CD4-positive, alpha-beta T cell treated with Interleukin-1 beta for 1 hour (primary cell): Measurements from ENCODE around the gene WDR72.
"Not testable (repeated sequence)": the region's sequence is repeated elsewhere in the genome, so short reads cannot be mapped to it uniquely, and the experiment has no call there.

Source experiments
- DNase-seq, 2 donors: peaks; one replicate each; pipeline ENCODE4 v3.0.0-alpha.2; 2020 to 2022

Gene WDR72

DNA sequence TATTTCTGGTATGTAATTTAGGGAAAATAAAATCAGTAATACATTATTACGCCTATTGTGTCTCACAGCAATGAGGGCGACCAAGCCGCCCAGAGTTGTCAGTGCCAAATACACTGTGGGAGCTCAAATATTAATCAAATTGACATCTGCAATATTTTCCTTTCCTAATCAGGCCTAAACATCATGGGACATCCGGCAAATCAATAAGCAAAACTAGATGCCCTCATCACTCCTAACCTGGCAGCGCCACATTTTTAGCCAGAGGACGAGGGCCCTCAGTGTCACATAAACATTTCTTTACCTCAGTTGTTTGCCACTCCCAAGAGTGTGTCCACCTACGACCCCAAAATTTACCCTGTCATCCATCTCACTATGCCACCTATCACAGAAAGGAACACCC, 64.1 kb downstream of the WDR72 start:
- no peak for DNase-seq

GRCh38 chr15:53694476-53694874, 65.0 kb downstream of the WDR72 start:
- DNase-seq: no peak

DNA sequence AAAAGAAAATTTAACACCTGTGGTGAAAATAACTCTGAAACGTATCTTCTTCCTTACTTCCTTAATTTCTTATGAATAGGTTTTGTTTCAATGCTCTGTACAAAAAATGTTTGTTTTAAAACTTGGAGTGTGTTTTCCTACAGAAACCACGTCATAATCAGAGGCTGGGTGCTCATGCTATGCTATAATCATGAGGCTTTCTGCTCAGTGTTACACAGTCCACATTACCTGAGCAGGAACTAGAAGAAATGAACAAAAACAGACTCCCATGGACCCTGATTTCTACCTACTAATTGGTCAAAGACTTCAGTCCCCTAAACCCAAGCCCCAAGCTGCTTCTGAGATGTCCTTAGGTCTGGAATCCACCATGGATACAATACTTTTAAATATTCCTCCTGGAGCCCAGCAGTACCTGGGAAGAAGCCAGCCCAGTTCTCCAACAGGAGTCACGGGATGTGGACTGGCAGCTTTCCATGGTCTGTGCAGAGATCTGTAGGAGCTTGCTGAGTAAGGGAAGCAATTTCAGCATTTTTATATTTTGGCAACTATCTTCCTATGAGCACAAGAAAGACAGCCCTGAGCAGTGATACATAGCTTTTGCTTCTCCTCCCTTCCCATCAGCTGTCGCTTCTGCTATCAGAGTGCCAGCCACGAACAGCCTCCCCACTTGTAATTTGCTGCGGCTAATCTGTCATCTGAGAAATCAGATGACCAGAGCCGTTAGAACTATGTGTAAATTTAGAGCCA, 65.6 kb downstream of the WDR72 start:
- no peak for DNase-seq

DNA sequence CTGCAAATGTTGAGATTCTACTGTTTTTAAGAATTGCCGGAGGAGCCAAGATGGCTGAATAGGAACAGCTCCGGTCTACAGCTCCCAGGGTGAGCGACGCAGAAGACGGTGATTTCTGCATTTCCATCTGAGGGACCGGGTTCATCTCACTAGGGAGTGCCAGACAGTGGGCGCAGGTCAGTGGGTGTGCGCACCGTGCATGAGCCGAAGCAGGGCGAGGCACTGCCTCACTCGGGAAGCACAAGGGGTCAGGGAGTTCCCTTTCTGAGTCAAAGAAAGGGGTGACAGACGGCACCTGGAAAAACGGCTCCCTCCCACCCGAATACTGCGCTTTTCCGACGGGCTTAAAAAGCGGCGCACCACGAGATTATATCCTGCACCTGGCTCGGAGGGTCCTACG, 75.3 kb downstream of the WDR72 start:
- DNase-seq: not testable (repeated sequence)

DNA sequence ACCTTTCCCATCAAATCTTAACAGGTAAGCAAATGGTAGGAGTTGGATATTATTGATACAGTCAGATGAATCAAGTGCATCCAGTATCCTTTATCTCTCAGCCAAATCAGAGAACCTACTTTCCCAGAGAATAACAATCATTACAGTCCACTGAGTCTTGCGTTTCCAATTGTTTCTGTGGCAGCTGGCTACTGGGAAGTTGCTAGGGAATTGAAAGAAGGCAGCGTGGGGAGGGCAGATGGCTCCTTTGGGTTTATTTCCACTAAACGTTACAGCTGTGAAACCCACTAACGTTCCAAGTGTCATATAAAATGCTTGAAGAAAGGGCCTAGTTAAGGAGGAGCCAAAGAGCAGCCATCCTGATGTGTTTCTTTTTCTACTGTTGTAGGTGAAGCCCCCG, 78.4 kb downstream of the WDR72 start:
- DNase-seq: no peak

- no peak for DNase-seq
Measured at GRCh38 chr15:53675832-53676231, 83.6 kb downstream of the WDR72 start.

DNA sequence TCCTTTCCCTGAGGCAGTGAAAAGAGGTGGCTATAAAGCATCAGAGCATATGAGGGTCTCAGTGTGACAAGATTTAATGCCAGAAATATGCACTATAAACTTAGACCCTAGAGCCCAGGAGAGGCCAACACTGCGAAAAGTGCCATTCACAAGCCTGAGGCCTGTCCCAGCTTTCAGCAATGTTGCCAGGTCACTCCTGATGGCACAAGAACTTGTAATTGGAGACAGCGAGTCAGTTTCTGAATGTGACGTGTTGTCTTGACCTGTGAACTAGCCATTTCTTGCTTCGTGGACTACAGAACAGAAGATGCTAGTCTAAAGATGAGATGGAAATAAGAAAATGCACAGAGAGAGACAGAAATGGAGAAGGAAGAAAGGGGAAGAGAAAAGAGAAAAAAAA, 87.9 kb downstream of the WDR72 start:
- no peak for DNase-seq

DNA sequence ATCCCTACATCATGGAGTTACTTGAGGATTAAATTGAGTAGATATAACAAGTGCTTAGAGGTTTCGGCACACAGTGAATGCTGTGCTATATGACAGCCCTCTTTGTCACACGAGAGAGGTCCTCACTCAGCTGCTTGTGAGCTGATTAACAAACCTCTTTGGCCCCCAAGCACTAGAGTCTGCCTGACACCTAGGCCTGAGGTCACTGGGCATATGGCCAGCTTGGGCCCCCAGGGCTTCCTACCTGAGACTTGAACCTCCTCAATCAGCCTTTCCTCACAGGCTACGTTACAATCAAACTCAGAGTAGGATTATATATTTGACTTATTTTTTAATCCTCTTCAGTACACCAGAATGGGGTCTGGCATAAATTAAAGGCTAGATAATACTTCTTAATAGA, 88.8 kb downstream of the WDR72 start:
- no peak for DNase-seq

DNA sequence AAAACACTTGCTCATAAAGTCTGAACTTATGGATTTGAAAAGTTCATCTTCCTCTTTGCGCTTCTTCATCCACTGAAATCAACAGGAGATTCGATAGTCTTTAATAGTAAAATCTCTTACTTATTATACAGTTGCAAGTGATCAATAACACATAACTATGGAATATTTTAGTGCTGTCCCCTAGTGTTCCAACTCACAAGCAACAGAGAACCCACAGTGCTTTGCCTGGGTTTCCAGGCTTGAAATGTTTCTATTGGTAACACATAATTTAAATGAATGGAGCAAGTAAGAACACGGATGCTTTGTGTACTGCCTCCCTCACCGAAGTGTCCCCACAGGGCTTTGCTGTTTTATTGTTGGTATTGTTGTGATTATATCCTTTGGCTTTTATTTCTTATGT, 93.5 kb downstream of the WDR72 start:
- no peak for DNase-seq

GRCh38 chr15:53658827-53659555, 100.5 kb downstream of the WDR72 start:
- no peak for DNase-seq

DNA sequence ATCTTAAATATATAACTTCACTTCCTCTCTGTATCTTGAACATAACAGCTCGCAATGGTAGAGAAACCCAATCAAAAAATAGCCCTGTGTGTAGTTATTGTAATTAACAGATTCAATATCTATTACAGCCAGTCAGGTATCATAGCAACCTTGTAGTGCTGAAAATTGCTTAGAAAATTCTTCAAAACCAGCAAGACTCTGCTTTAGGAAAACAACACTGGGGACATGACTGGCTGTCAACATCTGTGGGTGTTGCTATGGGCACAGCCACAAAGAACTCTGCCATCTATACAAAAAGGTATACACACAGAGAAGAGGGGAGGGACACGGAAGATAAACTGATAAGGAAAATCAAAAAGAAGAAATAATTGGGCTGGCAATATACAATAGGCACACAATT, 101.2 kb downstream of the WDR72 start:
- DNase-seq: no peak

GRCh38 chr15:53648934-53649333, 110.5 kb downstream of the WDR72 start:
- DNase-seq: no peak

- DNase-seq: no peak
Measured at GRCh38 chr15:53644660-53645059, 114.8 kb downstream of the WDR72 start.

GRCh38 chr15:53634517-53635106, 124.9 kb downstream of the WDR72 start:
- no peak for DNase-seq

DNA sequence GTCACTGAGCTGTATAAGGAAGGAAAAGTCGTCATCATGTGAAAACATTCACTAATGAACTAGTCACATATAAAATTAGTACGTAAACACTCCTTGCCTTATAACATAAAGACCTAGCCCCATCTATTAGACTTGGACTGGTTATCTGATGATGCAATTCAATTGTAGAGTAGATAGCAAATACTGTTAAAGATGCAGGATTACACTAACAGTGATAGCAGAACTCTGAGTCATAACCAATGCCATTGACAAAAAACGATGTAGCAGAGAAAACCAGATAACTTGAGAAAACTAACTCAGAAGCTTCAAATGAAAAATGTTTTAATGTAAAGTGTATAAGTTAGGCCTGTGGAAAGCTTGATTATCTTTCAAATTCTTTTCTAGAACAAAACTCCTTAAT, 132.2 kb downstream of the WDR72 start:
- no peak for DNase-seq

GRCh38 chr15:53625962-53626845, 133.3 kb downstream of the WDR72 start:
- DNase-seq: no peak

GRCh38 chr15:53625260-53625659, 134.2 kb downstream of the WDR72 start:
- DNase-seq: no peak

DNA sequence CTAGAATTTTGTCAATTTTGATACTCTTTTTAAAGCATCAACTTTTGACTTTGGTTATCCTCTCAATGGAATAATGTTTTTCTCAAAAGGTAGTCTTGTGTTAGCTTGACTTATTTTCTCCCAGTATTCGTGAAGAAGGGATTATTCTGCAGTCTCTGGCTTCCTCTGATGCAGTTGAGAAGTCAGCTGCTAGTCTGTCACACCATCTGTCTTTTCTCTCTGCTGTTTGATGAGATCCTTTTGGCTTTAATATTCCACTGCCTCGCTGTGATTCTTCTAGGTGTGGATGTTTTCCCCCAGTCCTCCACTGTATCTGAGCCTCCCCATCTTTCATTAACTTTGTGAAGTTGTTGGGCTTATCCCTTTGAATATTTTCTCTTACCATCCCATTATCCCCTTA, 141.0 kb downstream of the WDR72 start:
- no peak for DNase-seq

DNA sequence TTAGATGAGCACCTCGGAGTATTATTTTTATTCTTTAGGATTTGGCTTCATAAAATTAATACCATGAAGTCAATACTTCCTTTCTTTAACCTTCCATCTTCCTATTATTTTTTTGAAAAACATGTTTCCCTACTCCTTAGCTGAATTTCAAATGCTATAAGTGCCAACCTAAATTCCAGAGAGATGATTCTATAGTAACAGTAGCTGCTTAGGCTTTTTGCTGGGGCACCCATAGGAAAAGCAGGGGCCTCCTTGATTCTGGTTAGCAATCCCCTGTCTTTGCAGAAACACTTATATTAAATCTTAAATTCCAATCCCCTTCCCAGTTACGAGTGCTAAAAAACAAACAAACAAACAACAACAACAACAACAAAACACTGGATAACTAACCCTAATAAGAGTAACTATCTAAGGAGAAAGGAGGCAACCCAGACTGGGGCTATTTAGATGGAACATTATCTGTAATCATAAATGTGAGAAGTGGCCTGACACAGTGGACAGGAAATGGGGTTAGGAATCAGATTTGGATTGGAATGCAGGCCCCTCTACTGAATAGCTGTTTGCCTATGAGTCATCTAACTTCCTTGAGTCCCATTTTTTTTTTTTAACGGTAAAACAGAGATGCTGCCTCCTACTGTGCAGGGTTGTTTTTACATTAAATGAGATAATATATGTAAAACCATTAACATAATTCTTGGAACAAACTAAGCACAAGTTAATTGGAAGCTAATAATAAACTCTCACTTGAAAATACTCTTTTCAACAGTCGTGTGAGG, 148.1 kb downstream of the WDR72 start:
- DNase-seq: no peak

DNA sequence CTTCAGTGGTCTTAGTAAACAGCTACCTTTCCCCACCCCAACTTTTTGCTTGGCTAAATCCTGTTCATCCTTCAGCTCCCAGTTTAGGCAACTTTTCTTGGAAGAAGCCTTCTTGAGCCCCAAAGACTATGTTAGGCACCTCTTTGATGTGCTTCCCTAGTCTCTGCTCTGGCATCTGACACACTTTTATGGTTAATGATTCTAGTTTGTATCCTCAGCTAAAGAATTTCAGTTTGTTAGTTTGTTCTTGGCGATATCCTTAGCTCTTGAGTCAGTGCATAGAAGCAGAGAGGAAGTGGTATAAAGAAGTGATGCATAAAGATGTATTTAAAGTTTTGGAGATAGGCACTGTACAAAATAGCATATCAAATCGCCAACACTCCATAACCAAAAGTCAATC, 168.4 kb downstream of the WDR72 start:
- no peak for DNase-seq

DNA sequence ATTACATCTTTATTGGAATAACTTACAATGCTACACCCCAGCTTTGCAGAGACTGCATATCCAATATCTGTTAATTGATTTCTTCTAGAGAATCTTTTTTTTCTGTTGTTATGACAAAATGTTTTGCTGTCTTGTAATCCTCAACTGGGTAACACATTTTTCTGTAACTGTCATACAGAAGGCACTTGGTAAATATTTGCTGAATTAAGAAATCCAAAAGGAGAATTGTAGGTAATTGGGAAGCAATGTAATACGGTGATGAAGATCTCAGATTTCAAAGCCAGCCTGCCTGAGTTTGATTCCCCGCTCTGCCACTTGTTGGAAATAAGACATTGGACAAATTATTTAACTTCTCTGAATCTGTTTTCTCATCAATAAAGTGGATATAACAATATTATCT, 169.1 kb downstream of the WDR72 start:
- DNase-seq: no peak

GRCh38 chr15:53589520-53590057, 169.9 kb downstream of the WDR72 start:
- no peak for DNase-seq
